HG02798 (cell line): Measurements from ENCODE around the gene HOXB4.

Experiments
- ATAC-seq: cut with Tn5 transposase; IDR thresholded peaks from one replicate; pipeline ENCODE4 v1.9.1; 2021; ENCODE audit warnings: mild to moderate bottlenecking; ENCODE audit not compliant: unreplicated experiment, poor library complexity

HOXB4 gene

GRCh38 chr17:48601539-48602425 is 23.6 kb upstream of the HOXB4 start:
- ATAC-seq = no peak

GRCh38 chr17:48601207-48601538 is 23.0 kb upstream of the HOXB4 start:
- no peak for ATAC-seq

- no peak for ATAC-seq
These were observed 22.3 kb upstream of the HOXB4 start for GRCh38 chr17:48600244-48601098.

- no peak for ATAC-seq
These were observed 21.2 kb upstream of the HOXB4 start for GRCh38 chr17:48599354-48599753.

GRCh38 chr17:48598736-48599135 is 20.6 kb upstream of the HOXB4 start:
- ATAC-seq = no peak

GRCh38 chr17:48597778-48598631 is 19.9 kb upstream of the HOXB4 start:
- no peak for ATAC-seq

- ATAC-seq = no peak
These were observed 19.3 kb upstream of the HOXB4 start for GRCh38 chr17:48597528-48597777.

- no peak for ATAC-seq
These were observed 18.8 kb upstream of the HOXB4 start for GRCh38 chr17:48596735-48597527.

GRCh38 chr17:48596000-48596734 is 18.0 kb upstream of the HOXB4 start:
- no peak for ATAC-seq

- no peak for ATAC-seq
These were observed 17.3 kb upstream of the HOXB4 start for GRCh38 chr17:48595278-48595999.

- ATAC-seq = no peak
These were observed 16.6 kb upstream of the HOXB4 start for GRCh38 chr17:48594538-48595277.

- peak; percentile 54 for ATAC-seq
These were observed 15.8 kb upstream of the HOXB4 start for GRCh38 chr17:48593840-48594537.

- no peak for ATAC-seq
These were observed 15.1 kb upstream of the HOXB4 start, which contains the start of gene HOXB5 for GRCh38 chr17:48593126-48593829. TSS of gene HOXB5 (minus strand) at chr17:48593779. CDS start at chr17:48593682, 97 bp downstream.

GRCh38 chr17:48592577-48592976 is 14.4 kb upstream of the HOXB4 start:
- ATAC-seq = no peak

GRCh38 chr17:48592057-48592514 is 13.9 kb upstream of the HOXB4 start:
- ATAC-seq = no peak

- ATAC-seq = no peak
These were observed 13.3 kb upstream of the HOXB4 start for GRCh38 chr17:48591255-48592056.
